HepG2 (cell line): ENCODE results near the gene RACGAP1. TPM values are rescaled to one million over a fixed set of nuclear protein-coding genes. Genes with fewer than 3 reads are reported as not detected.
A peak's percentile ranks its signal among the peaks of the same experiment; 100 is the strongest.
"Not testable (repeated sequence)": the region's sequence is repeated elsewhere in the genome, so short reads cannot be mapped to it uniquely, and the experiment has no call there.

ENCODE experiments used
- ATAC-seq: fragments of 200-7000 bp; cut with Tn5 transposase; 3 replicates; pipeline ENCODE4 v1.9.1; 2020; ENCODE audit warnings: mild to moderate bottlenecking, moderate library complexity
- BruUV-seq: library from RNA; stranded (reverse); fragments of 400-500 nt; replicated peaks from 2 replicates; lab custom pipeline; 2021; lab: Mats Ljungman, UMichigan
- CTCF ChIA-PET: fragments of 300-600 bp; formaldehyde crosslinking; extraction: SDS; loops from one replicate; lab custom pipeline; 2021; ENCODE audit warnings: low total read pairs, inconsistent platforms, low intra/inter-chr PET ratio; lab: Yijun Ruan, JAX
- POLR2A ChIA-PET: fragments of 350-600 bp; sonication (Branson Sonifier 250); formaldehyde crosslinking; loops from one replicate; lab custom pipeline; 2020; ENCODE audit warnings: antibody characterized with exemption, inconsistent platforms; lab: Yijun Ruan, JAX
- DNase-seq: peaks from one replicate; pipeline ENCODE4 v3.0.0-alpha.2; 2015; ENCODE audit warnings: low spot score
- FAIRE-seq: peaks from 3 replicates; lab custom pipeline; 2011; peaks lifted over from hg19 to GRCh38; lab: Jason Lieb, UNC
- H2AFZ ChIP-seq: one replicate; pipeline ENCODE4 v1.6.1; 2011; ENCODE audit warnings: low read length, inconsistent platforms
- H3K27ac ChIP-seq: fragments of 300-600 bp; 3 replicates; pipeline ENCODE4 v1.8.0; 2011; ENCODE audit warnings: mixed run types, mild to moderate bottlenecking, mixed read lengths, low read length, inconsistent platforms; ENCODE audit not compliant: insufficient read depth; ENCODE audit errors: extremely low read length
- H3K27me3 ChIP-seq, 2 experiments: fragments of 200-600 bp in 1 of 2; 2 replicates in 1 of 2; 3 replicates in 1 of 2; pipeline versions ENCODE4 v1.6.0 to v1.8.0; 2011; ENCODE audit warnings: low read length in 2 of 2, mild to moderate bottlenecking in 2 of 2, moderate library complexity in 2 of 2, inconsistent platforms in 1 of 2; ENCODE audit not compliant: insufficient read depth in 2 of 2, control insufficient read depth in 1 of 2
- H3K36me3 ChIP-seq, 2 experiments: fragments of 200-600 bp in 1 of 2; replicated peaks in 1 of 2; 2 replicates in 1 of 2; 3 replicates in 1 of 2; pipeline versions ENCODE4 v1.5.1 to v1.8.0; 2011; ENCODE audit warnings: low read length in 2 of 2, inconsistent platforms in 1 of 2; ENCODE audit not compliant: insufficient read depth in 2 of 2, control insufficient read depth in 1 of 2
- H3K4me1 ChIP-seq: 2 replicates; pipeline ENCODE4 v1.5.1; 2012; ENCODE audit warnings: low read length, inconsistent platforms; ENCODE audit not compliant: insufficient read depth
- H3K4me2 ChIP-seq: 2 replicates; pipeline ENCODE4 v1.6.0; 2011; ENCODE audit warnings: low read depth, low read length, inconsistent platforms
- H3K4me3 ChIP-seq, 3 experiments: fragments of 200-600 bp in 1 of 3; sonication (generic), shearing (Covaris generic) in 1 of 3; replicated peaks in 1 of 3; 2 replicates each; pipeline ENCODE4 v1.5.1; 2011 to 2016; ENCODE audit warnings: low read length in 3 of 3, inconsistent platforms in 2 of 3, low read depth in 2 of 3, mild to moderate bottlenecking in 2 of 3, control low read depth in 1 of 3, mixed read lengths in 1 of 3; ENCODE audit not compliant: insufficient read depth in 1 of 3
- H3K79me2 ChIP-seq: one replicate; pipeline ENCODE4 v1.6.1; 2011; ENCODE audit warnings: low read length, inconsistent platforms; ENCODE audit not compliant: insufficient read depth
- H3K9ac ChIP-seq: 2 replicates; pipeline ENCODE4 v1.6.0; 2011; ENCODE audit warnings: mild to moderate bottlenecking, low read depth, low read length, inconsistent platforms; ENCODE audit not compliant: insufficient read depth
- H3K9me3 ChIP-seq: 2 replicates; pipeline ENCODE4 v1.5.1; 2012; ENCODE audit warnings: mild to moderate bottlenecking, low read length
- H4K20me1 ChIP-seq: 2 replicates; pipeline ENCODE4 v1.6.0; 2011; ENCODE audit warnings: inconsistent platforms, mild to moderate bottlenecking, low read length, moderate library complexity; ENCODE audit not compliant: insufficient read depth
- CEBPB ChIP-seq: IDR thresholded peaks from 2 replicates; pipeline ENCODE4 v1.6.1; 2011; ENCODE audit warnings: low read depth, low read length, improper control_type of control experiment, borderline replicate concordance
- HNF4A ChIP-seq: sonication (generic); formaldehyde crosslinking; IDR thresholded peaks from 2 replicates; pipeline ENCODE4 v1.4.0; 2020; ENCODE audit warnings: missing genetic modification reagents
- NFE2L2 ChIP-seq: fragments of 150-350 bp; IDR thresholded peaks from 2 replicates; pipeline ENCODE4 v1.6.1; 2014; ENCODE audit warnings: low read length
- PHB2 ChIP-seq: fragments of 450-650 bp; IDR thresholded peaks from 2 replicates; pipeline ENCODE4 v1.6.1; 2018; ENCODE audit not compliant: partially characterized antibody
- PHF21A ChIP-seq: sonication (generic); formaldehyde crosslinking; IDR thresholded peaks from 2 replicates; pipeline ENCODE4 v1.5.0; 2020; ENCODE audit warnings: mild to moderate bottlenecking, missing genetic modification reagents
- SALL1 ChIP-seq: sonication (generic); formaldehyde crosslinking; IDR thresholded peaks from 2 replicates; pipeline ENCODE4 v1.8.0; 2022; ENCODE audit warnings: mild to moderate bottlenecking, missing genetic modification reagents
- SNAPC5 ChIP-seq: sonication (generic); formaldehyde crosslinking; IDR thresholded peaks from 2 replicates; pipeline ENCODE4 v1.8.1; 2023; ENCODE audit warnings: mild to moderate bottlenecking, missing genetic modification reagents, borderline replicate concordance
- SOX13 ChIP-seq, 3 experiments: fragments of 450-650 bp in 1 of 3; sonication (generic) in 1 of 3; formaldehyde crosslinking in 1 of 3; IDR thresholded peaks in 2 of 3; conservative IDR thresholded peaks in 1 of 3; 2 replicates each; pipeline versions ENCODE4 v1.5.0 to v1.6.1; 2016 to 2020; ENCODE audit warnings: antibody characterized with exemption in 1 of 3, mild to moderate bottlenecking in 1 of 3, missing compliant biosample characterization in 1 of 3, missing genetic modification reagents in 1 of 3, moderate library complexity in 1 of 3
- STAG1 ChIP-seq: sonication (generic); formaldehyde crosslinking; IDR thresholded peaks from 2 replicates; pipeline ENCODE4 v1.4.0; 2020; ENCODE audit warnings: missing genetic modification reagents
- TARDBP ChIP-seq: sonication (generic); formaldehyde crosslinking; IDR thresholded peaks from 2 replicates; pipeline ENCODE4 v1.8.0; 2022; ENCODE audit warnings: mild to moderate bottlenecking, missing genetic modification reagents
- TERF1 ChIP-seq: sonication (generic); formaldehyde crosslinking; IDR thresholded peaks from 2 replicates; pipeline ENCODE4 v1.8.0; 2022; ENCODE audit warnings: mild to moderate bottlenecking, missing genetic modification reagents, moderate library complexity
- THAP8 ChIP-seq: sonication (generic); formaldehyde crosslinking; IDR thresholded peaks from 2 replicates; pipeline ENCODE4 v1.5.1; 2020; ENCODE audit warnings: missing genetic modification reagents, mild to moderate bottlenecking, borderline replicate concordance
- ZC3H13 ChIP-seq: sonication (generic); formaldehyde crosslinking; IDR thresholded peaks from 2 replicates; pipeline ENCODE4 v1.8.1; 2023; ENCODE audit warnings: mild to moderate bottlenecking, missing genetic modification reagents, moderate library complexity
- WGBS: methylation state at CpG from one replicate; pipeline ENCODE4 v1.1.6; 2017; ENCODE audit warnings: low lambda C conversion rate; 5-methylcytosine and 5-hydroxymethylcytosine counted together
- in situ Hi-C: cut with HindIII; loops from 2 replicates; pipeline ENCODE4 v1.10.0; 2017; ENCODE audit warnings: low pct_unique_long_range_greater_than_20kb; ENCODE audit not compliant: extremely low pct_ligation_motif_present
- intact Hi-C: fragments of 100-400 bp; cut with micrococcal nuclease; formaldehyde crosslinking; loops from one replicate; pipeline ENCODE4 v1.10.0; 2022; ENCODE audit not compliant: unreplicated experiment
- polyA plus RNA-seq, 8 experiments: library from polyadenylated mRNA; depleted of rRNA in 3 of 8; stranded (reverse) in 7 of 8; unstranded in 1 of 8; fragments of >200 nt; fragmentation: Illumina TruSeq in 4 of 8; extraction: Trizol in 4 of 8; gene quantifications; 2 replicates each; pipeline versions ENCODE4 v1.2.1 to v1.2.3, GENCODE V29; 2011 to 2016; ENCODE audit warnings: low read depth in 4 of 8, missing spikeins in 1 of 8, mixed read lengths in 1 of 8; ENCODE audit not compliant: insufficient read depth in 1 of 8
- total RNA-seq, 5 experiments: library from RNA; depleted of rRNA; stranded (reverse); fragments of >200 nt; fragmentation: Illumina TruSeq; extraction: Trizol; gene quantifications; 2 replicates each; pipeline ENCODE4 v1.2.3, GENCODE V29; 2016; ENCODE audit warnings: low read depth in 1 of 5

Gene RACGAP1
- total and polyA plus RNA-seq, 2 of the 13 experiments (the other 11 are each of a cell fraction or from before 2014, with no cell fraction given), result 16.7 to 57.9 TPM

GRCh38 chr12:49990273-49990672, 35.0 kb downstream of the RACGAP1 start (continued):
- TF ChIP-seq SNAPC5 (CRISPR knock-in tag) (no peak), PHB2 (no peak)

GRCh38 chr12:49989400-49989799, 35.9 kb downstream of the RACGAP1 start:
- H3K4me2 ChIP-seq, H3K4me3 ChIP-seq, H3K9ac ChIP-seq, POLR2A ChIA-PET, DNase-seq, H3K27ac ChIP-seq, FAIRE-seq, H4K20me1 ChIP-seq, ATAC-seq, intact Hi-C loops, H3K79me2 ChIP-seq, CTCF ChIA-PET, H2AFZ ChIP-seq, in situ Hi-C loops, H3K9me3 ChIP-seq, H3K27me3 ChIP-seq: not testable (repeated sequence)
- BruUV-seq, result TSS peak; percentile 39
- peaks cover 18 to 24% of the 10 kb centered on the region in 2 experiments for H3K36me3 ChIP-seq
- peaks cover 23% of the 10 kb centered on the region for H3K4me1 ChIP-seq
- WGBS, result 100% methylated on average over 2 of the region's 2 CpGs

- Histone ChIP-seq H3K4me2 (no peak overlapping the region), H3K9ac (no peak overlapping the region), H3K36me3 (peaks cover 13 to 20% of the 10 kb centered on the region in 2 experiments), H3K4me1 (peaks cover 33% of the 10 kb centered on the region), H3K27ac (no peak overlapping the region), H3K9me3 (no peaks in the 10 kb centered on the region), H3K79me2 (no peaks in the 10 kb centered on the region), H4K20me1 (no peaks in the 10 kb centered on the region), H2AFZ (no peak overlapping the region), H3K27me3 (no peaks in the 10 kb centered on the region), H3K4me3 (no peak overlapping the region)
- intact Hi-C loops (no loop called here), in situ Hi-C loops (no loop called here)
- 48% methylated on average over 4 of the region's 4 CpGs for WGBS
- ChIA-PET POLR2A (no interaction called here), CTCF (no interaction called here)
- DNase-seq (peak; percentile 53), FAIRE-seq (peak; percentile 81), ATAC-seq (peak; percentile 95)
- no TSS peak for BruUV-seq
- TF ChIP-seq SALL1 (CRISPR knock-in tag) (0 out of 2 replicates have a peak, but pooled peaks have one; percentile 41), TARDBP (0 out of 2 replicates have a peak, but pooled peaks have one; percentile 23), ZC3H13 (CRISPR knock-in tag) (no peak), HNF4A (CRISPR knock-in tag) (peak; percentile 49; the same call in 1 of the 2 replicates), THAP8 (CRISPR knock-in tag) (peak; percentile 78; the same call in 1 of the 2 replicates), TERF1 (CRISPR knock-in tag) (no peak), STAG1 (peak; percentile 18; the same call in 1 of the 2 replicates), NFE2L2 (no peak), CEBPB (peak; percentile 28; the same call in 1 of the 2 replicates), PHF21A (CRISPR knock-in tag) (0 out of 2 replicates have a peak, but pooled peaks have one; percentile 34), SOX13 (IDR thresholded peaks at IDR 0.05) (no peak), SOX13 (CRISPR knock-in tag; conservative IDR thresholded peaks at IDR 0.05 in 1 of 2, IDR thresholded peaks at IDR 0.05 in 1 of 2) (0 out of 4 replicates have a peak, but pooled peaks of 1 of the 2 experiments have one; percentile 6)
These were observed 37.5 kb downstream of the RACGAP1 start for GRCh38 chr12:49987625-49988303.
